Measurements from ENCODE around the gene SLC15A1.

Gene SLC15A1

DNA sequence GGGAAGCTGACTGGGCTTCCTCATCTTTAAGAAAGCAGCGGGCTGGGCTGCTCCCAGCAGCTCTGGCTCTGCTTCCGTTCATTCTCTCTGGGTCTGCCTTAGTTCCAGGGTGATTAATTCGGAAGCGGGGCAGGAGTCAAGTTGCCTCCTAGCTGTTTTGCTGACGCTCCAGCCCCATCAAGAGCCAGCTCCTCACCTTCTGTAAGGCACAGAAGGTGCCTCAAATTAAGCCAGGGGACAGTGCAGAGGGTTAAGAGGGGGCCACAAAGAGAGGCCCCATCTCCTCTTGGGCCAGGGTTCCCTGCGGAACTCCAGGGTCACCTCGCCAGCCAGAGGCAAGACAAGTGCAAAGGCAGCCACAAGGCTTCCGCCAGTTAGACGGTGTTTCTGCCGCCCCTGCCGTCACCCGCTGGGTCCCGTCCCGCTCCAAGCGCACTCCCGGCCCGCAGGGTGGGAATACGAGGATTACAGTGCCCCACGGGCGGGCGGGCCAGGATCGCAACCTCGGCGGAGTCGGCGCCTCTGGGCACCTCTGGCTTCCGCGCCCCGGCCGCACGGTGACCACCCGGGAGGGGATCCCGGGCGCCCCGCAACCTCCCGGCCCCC is 508 bp downstream of the SLC15A1 start:
- no peak overlapping the region for H3K9ac ChIP-seq (ENCODE audit: low read length)
- no peaks in the 10 kb centered on the region for H4K20me1 ChIP-seq (ENCODE audit: low read depth, low read length)
- no peak overlapping the region for H3K4me3 ChIP-seq (ENCODE audit: insufficient read depth, low read length, poor library complexity, severe bottlenecking)
- H3K27ac ChIP-seq (ENCODE audit: low read depth, low read length): no peak overlapping the region
- TF ChIP-seq, protein P1, sequence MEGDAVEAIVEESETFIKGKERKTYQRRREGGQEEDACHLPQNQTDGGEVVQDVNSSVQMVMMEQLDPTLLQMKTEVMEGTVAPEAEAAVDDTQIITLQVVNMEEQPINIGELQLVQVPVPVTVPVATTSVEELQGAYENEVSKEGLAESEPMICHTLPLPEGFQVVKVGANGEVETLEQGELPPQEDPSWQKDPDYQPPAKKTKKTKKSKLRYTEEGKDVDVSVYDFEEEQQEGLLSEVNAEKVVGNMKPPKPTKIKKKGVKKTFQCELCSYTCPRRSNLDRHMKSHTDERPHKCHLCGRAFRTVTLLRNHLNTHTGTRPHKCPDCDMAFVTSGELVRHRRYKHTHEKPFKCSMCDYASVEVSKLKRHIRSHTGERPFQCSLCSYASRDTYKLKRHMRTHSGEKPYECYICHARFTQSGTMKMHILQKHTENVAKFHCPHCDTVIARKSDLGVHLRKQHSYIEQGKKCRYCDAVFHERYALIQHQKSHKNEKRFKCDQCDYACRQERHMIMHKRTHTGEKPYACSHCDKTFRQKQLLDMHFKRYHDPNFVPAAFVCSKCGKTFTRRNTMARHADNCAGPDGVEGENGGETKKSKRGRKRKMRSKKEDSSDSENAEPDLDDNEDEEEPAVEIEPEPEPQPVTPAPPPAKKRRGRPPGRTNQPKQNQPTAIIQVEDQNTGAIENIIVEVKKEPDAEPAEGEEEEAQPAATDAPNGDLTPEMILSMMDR (IDR thresholded peaks at IDR 0.05; ENCODE audit: insufficient read depth, low read length, poor library complexity, severe bottlenecking): no peak
- TF ChIP-seq EZH2phosphoT487 (conservative IDR thresholded peaks at IDR 0.05; ENCODE audit: low read length): no peak
- H3K79me2 ChIP-seq (ENCODE audit: insufficient read depth, low read length): no peaks in the 10 kb centered on the region
- no peaks in the 10 kb centered on the region for H3K36me3 ChIP-seq (ENCODE audit: low read length)
- no peak overlapping the region for H2AFZ ChIP-seq (ENCODE audit: low read depth, low read length, severe bottlenecking)
- no peak overlapping the region for H3K4me2 ChIP-seq (ENCODE audit: low read depth, low read length, poor library complexity, severe bottlenecking)
- no peaks in the 10 kb centered on the region for H3K27me3 ChIP-seq (ENCODE audit: low read length)
- H3K9me2 ChIP-seq (replicated peaks; ENCODE audit: insufficient read depth, low read length): no peaks in the 10 kb centered on the region
- no peaks in the 10 kb centered on the region for H3K9me3 ChIP-seq (ENCODE audit: insufficient read depth, low read length)
- no peaks in the 10 kb centered on the region for H3F3A ChIP-seq (ENCODE audit: insufficient read depth)

DNA sequence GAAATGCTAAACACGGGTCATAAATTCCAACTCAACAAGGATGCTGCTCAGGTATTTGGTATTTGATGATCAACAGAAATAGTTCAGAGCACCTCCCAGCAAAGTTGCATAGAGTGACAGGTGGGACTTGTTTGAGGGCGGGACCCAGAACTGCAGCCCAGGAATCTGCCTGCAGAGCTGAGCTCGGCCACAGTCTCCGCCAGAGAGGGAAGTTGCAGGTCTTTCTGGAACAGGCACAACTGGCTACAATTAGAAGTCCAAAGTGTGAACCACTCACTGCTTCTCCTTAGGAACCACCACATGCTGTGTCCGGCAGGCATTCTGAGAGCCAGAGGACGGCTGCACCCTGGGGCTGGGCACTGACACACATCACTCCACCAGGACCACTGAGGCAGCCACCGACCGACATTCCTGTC is 1.1 kb downstream of the SLC15A1 start:
- Histone ChIP-seq H3K27me3 (ENCODE audit: low read length) (no peaks in the 10 kb centered on the region), H3K4me2 (ENCODE audit: low read depth, low read length, poor library complexity, severe bottlenecking) (no peak overlapping the region), H4K20me1 (ENCODE audit: low read depth, low read length) (no peaks in the 10 kb centered on the region)

DNA sequence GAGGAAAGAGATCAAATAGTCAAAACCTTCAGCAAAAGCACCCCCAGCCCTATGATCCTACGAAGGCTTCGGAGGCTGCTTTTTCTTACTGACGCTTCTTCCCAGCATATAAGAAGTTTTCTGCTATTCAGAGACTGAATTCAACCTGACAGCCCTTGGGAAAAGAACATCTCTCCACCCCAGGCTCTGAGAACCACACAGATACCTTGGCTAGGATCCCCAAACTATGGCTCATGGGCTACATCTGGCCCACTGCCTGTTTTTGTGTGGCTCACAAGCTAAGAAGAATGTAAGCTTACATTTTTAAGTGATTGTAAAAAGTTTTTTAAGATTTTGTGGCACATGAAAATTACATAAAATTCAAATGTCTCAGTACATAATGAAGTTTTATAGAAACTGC is 3.0 kb downstream of the SLC15A1 start:
- no peaks in the 10 kb centered on the region for H3K9me3 ChIP-seq (ENCODE audit: insufficient read depth, low read length)
- H3F3A ChIP-seq (ENCODE audit: insufficient read depth): no peaks in the 10 kb centered on the region
- H2AFZ ChIP-seq (ENCODE audit: low read depth, low read length, severe bottlenecking): no peak overlapping the region
- no peaks in the 10 kb centered on the region for H3K9me2 ChIP-seq (replicated peaks; ENCODE audit: insufficient read depth, low read length)
- H4K20me1 ChIP-seq (ENCODE audit: low read depth, low read length): no peaks in the 10 kb centered on the region
- H3K36me3 ChIP-seq (ENCODE audit: low read length): no peaks in the 10 kb centered on the region
- H3K27ac ChIP-seq (ENCODE audit: low read depth, low read length): no peak overlapping the region
- no peak overlapping the region for H3K9ac ChIP-seq (ENCODE audit: low read length)
- no peaks in the 10 kb centered on the region for H3K27me3 ChIP-seq (ENCODE audit: low read length)
- TF ChIP-seq EZH2phosphoT487 (conservative IDR thresholded peaks at IDR 0.05; ENCODE audit: low read length): no peak
- TF ChIP-seq, protein P1 (IDR thresholded peaks at IDR 0.05; ENCODE audit: insufficient read depth, low read length, poor library complexity, severe bottlenecking): no peak
- H3K79me2 ChIP-seq (ENCODE audit: insufficient read depth, low read length): no peaks in the 10 kb centered on the region
- H3K4me3 ChIP-seq (ENCODE audit: insufficient read depth, low read length, poor library complexity, severe bottlenecking): no peak overlapping the region
- no peak overlapping the region for H3K4me2 ChIP-seq (ENCODE audit: low read depth, low read length, poor library complexity, severe bottlenecking)

More for the DNA sequence above, 1.1 kb downstream of the SLC15A1 start:
- no peaks in the 10 kb centered on the region for H3F3A ChIP-seq (ENCODE audit: insufficient read depth)
- H3K79me2 ChIP-seq (ENCODE audit: insufficient read depth, low read length): no peaks in the 10 kb centered on the region
- no peak overlapping the region for H2AFZ ChIP-seq (ENCODE audit: low read depth, low read length, severe bottlenecking)
- no peak overlapping the region for H3K4me3 ChIP-seq (ENCODE audit: insufficient read depth, low read length, poor library complexity, severe bottlenecking)
- H3K27ac ChIP-seq (ENCODE audit: low read depth, low read length): no peak overlapping the region
- H3K9ac ChIP-seq (ENCODE audit: low read length): no peak overlapping the region
- no peaks in the 10 kb centered on the region for H3K9me3 ChIP-seq (ENCODE audit: insufficient read depth, low read length)
- H3K36me3 ChIP-seq (ENCODE audit: low read length): no peaks in the 10 kb centered on the region
- H3K9me2 ChIP-seq (replicated peaks; ENCODE audit: insufficient read depth, low read length): no peaks in the 10 kb centered on the region
- TF ChIP-seq, protein P1 (IDR thresholded peaks at IDR 0.05; ENCODE audit: insufficient read depth, low read length, poor library complexity, severe bottlenecking): no peak
- no peak for TF ChIP-seq EZH2phosphoT487 (conservative IDR thresholded peaks at IDR 0.05; ENCODE audit: low read length)
